Panc1 (cell line): ENCODE measurements around the gene OR6C2. TPM values are rescaled to one million over a fixed set of nuclear protein-coding genes. Genes with fewer than 3 reads are reported as not detected.
"Not testable (repeated sequence)": the region's sequence is repeated elsewhere in the genome, so short reads cannot be mapped to it uniquely, and the experiment has no call there.

ENCODE experiments used
- ATAC-seq: fragments of 200-7000 bp; cut with Tn5 transposase; 2 replicates; pipeline ENCODE4 v1.9.1; 2020; ENCODE audit warnings: mild to moderate bottlenecking, moderate library complexity
- BruUV-seq: library from RNA; stranded (reverse); fragments of 400-500 nt; replicated peaks from 2 replicates; lab custom pipeline; 2021; lab: Mats Ljungman, UMichigan
- CTCF ChIA-PET: fragments of 300-600 bp; sonication (Branson Sonifier 250); formaldehyde crosslinking; loops from one replicate; lab custom pipeline; 2022; ENCODE audit warnings: antibody characterized with exemption; lab: Charles Lee
- POLR2A ChIA-PET: fragments of 300-600 bp; sonication (Branson Sonifier 250); formaldehyde crosslinking; loops from one replicate; lab custom pipeline; 2022; ENCODE audit warnings: antibody characterized with exemption; lab: Charles Lee
- DNase-seq: peaks from one replicate; pipeline ENCODE4 v3.0.0-alpha.2; 2010; ENCODE audit warnings: low read depth, low spot score
- H3K27ac ChIP-seq: 2 replicates; pipeline ENCODE4 v1.5.1; 2011; ENCODE audit warnings: mild to moderate bottlenecking, low read length, inconsistent platforms
- H3K27me3 ChIP-seq: fragments of 200-500 bp; sonication (Bioruptor generic); 2 replicates; pipeline ENCODE4 v1.6.0; 2014; ENCODE audit warnings: low read length, inconsistent platforms; ENCODE audit not compliant: control insufficient read depth, insufficient read depth
- H3K36me3 ChIP-seq: fragments of 200-500 bp; sonication (Bioruptor generic); 2 replicates; pipeline ENCODE4 v1.5.1; 2014; ENCODE audit warnings: inconsistent platforms, mild to moderate bottlenecking, low read length, moderate library complexity; ENCODE audit not compliant: control insufficient read depth, insufficient read depth
- H3K4me1 ChIP-seq: 2 replicates; pipeline ENCODE4 v1.5.1; 2011; ENCODE audit warnings: inconsistent platforms, mild to moderate bottlenecking, low read length, moderate library complexity; ENCODE audit not compliant: control insufficient read depth, insufficient read depth
- H3K4me3 ChIP-seq, 2 experiments: 2 replicates each; pipeline ENCODE4 v1.5.1; 2011 to 2012; ENCODE audit warnings: low read depth in 2 of 2, low read length in 2 of 2, mild to moderate bottlenecking in 2 of 2, inconsistent platforms in 1 of 2, moderate library complexity in 1 of 2
- H3K9me3 ChIP-seq: fragments of 200-500 bp; sonication (Bioruptor generic); 2 replicates; pipeline ENCODE4 v1.5.1; 2014; ENCODE audit warnings: low read depth, mild to moderate bottlenecking, inconsistent platforms, low read length, moderate library complexity; ENCODE audit not compliant: control insufficient read depth, insufficient read depth
- CTCF ChIP-seq: fragments of 450-650 bp; IDR thresholded peaks from 2 replicates; pipeline ENCODE4 v1.5.1; 2017; ENCODE audit warnings: mild to moderate bottlenecking
- POLR2AphosphoS5 ChIP-seq: IDR thresholded peaks from 2 replicates; pipeline ENCODE4 v1.6.1; 2012; ENCODE audit warnings: mild to moderate bottlenecking, low read depth, low read length, moderate library complexity
- SIN3A ChIP-seq: IDR thresholded peaks from 2 replicates; pipeline ENCODE4 v1.6.1; 2012; ENCODE audit warnings: low read depth, mild to moderate bottlenecking, low read length, moderate library complexity, borderline replicate concordance; ENCODE audit not compliant: insufficient read depth
- TCF7L2 ChIP-seq: IDR thresholded peaks from 2 replicates; pipeline ENCODE4 v1.6.1; 2011; ENCODE audit warnings: mild to moderate bottlenecking, low read depth, low read length, inconsistent platforms
- in situ Hi-C: cut with HindIII; loops from 2 replicates; pipeline ENCODE4 v1.10.0; 2016; ENCODE audit warnings: low sequenced_read_pairs, low pct_unique_long_range_greater_than_20kb
- intact Hi-C: fragments of 100-400 bp; cut with micrococcal nuclease; formaldehyde crosslinking; loops from one replicate; pipeline ENCODE4 v1.10.0; 2022; ENCODE audit not compliant: unreplicated experiment
- total RNA-seq: library from RNA; stranded (reverse); gene quantifications from one replicate; pipeline ENCODE4 v1.2.1, GENCODE V29; 2021; ENCODE audit not compliant: unreplicated experiment
- TF ChIP-seq, protein P1 (sequence below), 2 experiments: IDR thresholded peaks; 2 replicates each; pipeline ENCODE4 v1.6.1; 2011 to 2012; ENCODE audit warnings: low read depth in 2 of 2, control low read depth in 1 of 2, low read length in 1 of 2, mild to moderate bottlenecking in 1 of 2, moderate library complexity in 1 of 2; ENCODE audit not compliant: insufficient read depth in 1 of 2

The OR6C2 gene
- total RNA-seq, 1 experiment from 2014 or later = not detected

- no peak for TF ChIP-seq CTCF
- TF ChIP-seq, protein P1, sequence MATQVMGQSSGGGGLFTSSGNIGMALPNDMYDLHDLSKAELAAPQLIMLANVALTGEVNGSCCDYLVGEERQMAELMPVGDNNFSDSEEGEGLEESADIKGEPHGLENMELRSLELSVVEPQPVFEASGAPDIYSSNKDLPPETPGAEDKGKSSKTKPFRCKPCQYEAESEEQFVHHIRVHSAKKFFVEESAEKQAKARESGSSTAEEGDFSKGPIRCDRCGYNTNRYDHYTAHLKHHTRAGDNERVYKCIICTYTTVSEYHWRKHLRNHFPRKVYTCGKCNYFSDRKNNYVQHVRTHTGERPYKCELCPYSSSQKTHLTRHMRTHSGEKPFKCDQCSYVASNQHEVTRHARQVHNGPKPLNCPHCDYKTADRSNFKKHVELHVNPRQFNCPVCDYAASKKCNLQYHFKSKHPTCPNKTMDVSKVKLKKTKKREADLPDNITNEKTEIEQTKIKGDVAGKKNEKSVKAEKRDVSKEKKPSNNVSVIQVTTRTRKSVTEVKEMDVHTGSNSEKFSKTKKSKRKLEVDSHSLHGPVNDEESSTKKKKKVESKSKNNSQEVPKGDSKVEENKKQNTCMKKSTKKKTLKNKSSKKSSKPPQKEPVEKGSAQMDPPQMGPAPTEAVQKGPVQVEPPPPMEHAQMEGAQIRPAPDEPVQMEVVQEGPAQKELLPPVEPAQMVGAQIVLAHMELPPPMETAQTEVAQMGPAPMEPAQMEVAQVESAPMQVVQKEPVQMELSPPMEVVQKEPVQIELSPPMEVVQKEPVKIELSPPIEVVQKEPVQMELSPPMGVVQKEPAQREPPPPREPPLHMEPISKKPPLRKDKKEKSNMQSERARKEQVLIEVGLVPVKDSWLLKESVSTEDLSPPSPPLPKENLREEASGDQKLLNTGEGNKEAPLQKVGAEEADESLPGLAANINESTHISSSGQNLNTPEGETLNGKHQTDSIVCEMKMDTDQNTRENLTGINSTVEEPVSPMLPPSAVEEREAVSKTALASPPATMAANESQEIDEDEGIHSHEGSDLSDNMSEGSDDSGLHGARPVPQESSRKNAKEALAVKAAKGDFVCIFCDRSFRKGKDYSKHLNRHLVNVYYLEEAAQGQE (IDR thresholded peaks at IDR 0.05; ENCODE audit: insufficient read depth in 1 of 2, low read depth in 2 of 2, low read length in 1 of 2) = no peak
- TF ChIP-seq POLR2AphosphoS5 = no peak
- TF ChIP-seq TCF7L2 = no peak
- CTCF ChIA-PET = no interaction called here
- no peak overlapping the region for H3K4me3 ChIP-seq
- intact Hi-C loops = no loop called here
- no TSS peak for BruUV-seq
- no peaks in the 10 kb centered on the region for H3K4me1 ChIP-seq
- POLR2A ChIA-PET = no interaction called here
- in situ Hi-C loops = no loop called here
- H3K36me3 ChIP-seq = no peaks in the 10 kb centered on the region
- H3K27me3 ChIP-seq = no peaks in the 10 kb centered on the region
- ATAC-seq (no peak), DNase-seq (no peak)
- H3K27ac ChIP-seq = no peak overlapping the region
- H3K9me3 ChIP-seq = no peaks in the 10 kb centered on the region
Observed at GRCh38 chr12:55428331-55429243, 15.3 kb upstream of the OR6C2 start.

DNA sequence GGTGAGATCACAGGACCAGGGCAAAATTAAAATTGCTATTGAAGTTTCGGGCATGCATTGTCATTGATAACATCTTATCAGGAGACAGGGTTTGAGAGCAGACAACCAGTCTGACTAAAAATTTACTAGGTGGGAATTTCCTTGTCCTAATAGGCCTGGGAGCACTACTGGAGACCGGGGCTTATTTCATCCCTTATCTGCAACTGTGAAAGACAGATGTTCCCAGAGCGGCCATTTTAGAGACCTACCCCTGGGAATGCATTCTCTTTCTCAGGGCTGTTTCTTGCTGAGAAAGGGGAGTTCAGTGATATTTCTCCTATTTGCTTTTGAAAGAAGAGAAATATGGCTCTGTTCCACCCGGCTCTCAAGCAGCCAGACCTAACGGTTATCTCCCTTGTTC lies 2.6 kb upstream of the OR6C2 start:
- BruUV-seq, in situ Hi-C loops: not testable (repeated sequence)

GRCh38 chr12:55445357-55445756 lies 1.5 kb downstream of the OR6C2 start:
- intact Hi-C loops (no loop called here), in situ Hi-C loops (no loop called here)
- ChIA-PET POLR2A (no interaction called here), CTCF (no interaction called here)
- TF ChIP-seq, protein P1 (IDR thresholded peaks at IDR 0.05; ENCODE audit: insufficient read depth in 1 of 2, low read depth in 2 of 2, low read length in 1 of 2) = no peak
- no peak for TF ChIP-seq SIN3A
- TF ChIP-seq POLR2AphosphoS5 = no peak
- no peak for TF ChIP-seq TCF7L2
- no peak for TF ChIP-seq CTCF
- ATAC-seq (no peak), DNase-seq (no peak)
- BruUV-seq = no TSS peak
- no peaks in the 10 kb centered on the region for H3K27me3 ChIP-seq
- H3K27ac ChIP-seq = no peak overlapping the region
- H3K4me3 ChIP-seq = no peak overlapping the region
- H3K4me1 ChIP-seq = no peaks in the 10 kb centered on the region
- H3K9me3 ChIP-seq = no peaks in the 10 kb centered on the region
- no peaks in the 10 kb centered on the region for H3K36me3 ChIP-seq

More for the DNA sequence above, 2.6 kb upstream of the OR6C2 start:
- CTCF ChIA-PET, H3K4me3 ChIP-seq, ATAC-seq, intact Hi-C loops, DNase-seq, H3K27me3 ChIP-seq, H3K36me3 ChIP-seq, H3K27ac ChIP-seq, POLR2A ChIA-PET, H3K9me3 ChIP-seq, H3K4me1 ChIP-seq: not testable (repeated sequence)
